Esophagus muscularis mucosa (tissue), 4 donors: ENCODE results near the gene IFI6. TPM values are rescaled to one million over a fixed set of nuclear protein-coding genes. Genes with fewer than 3 reads are reported as not detected.

ENCODE experiments used
- DNase-seq: peaks from one replicate; pipeline ENCODE4 v3.0.0-alpha.2; 2017; ENCODE audit errors: extremely low spot score
- H3K27ac ChIP-seq, 4 donors: fragments of 200-600 bp; sonication (generic); replicated peaks in 1 of 4; 1 replicate in 3 of 4; 2 replicates in 1 of 4; pipeline ENCODE4 v1.5.1; 2016 to 2019; ENCODE audit warnings: mild to moderate bottlenecking in 1 of 4
- H3K27me3 ChIP-seq, 4 donors: fragments of 200-600 bp; sonication (generic); one replicate each; pipeline versions ENCODE4 v1.5.1 to v1.6.0; 2016 to 2019
- H3K36me3 ChIP-seq, 4 donors: fragments of 200-600 bp; sonication (generic); one replicate each; pipeline ENCODE4 v1.5.1; 2016 to 2019
- H3K4me1 ChIP-seq, 4 donors: fragments of 200-600 bp; sonication (generic); one replicate each; pipeline ENCODE4 v1.5.1; 2016 to 2019
- H3K4me3 ChIP-seq, 4 donors: fragments of 200-600 bp; sonication (generic); 1 replicate in 2 of 4; 2 replicates in 2 of 4; pipeline ENCODE4 v1.5.1; 2016 to 2019; ENCODE audit warnings: mild to moderate bottlenecking in 4 of 4, moderate library complexity in 1 of 4
- H3K9me3 ChIP-seq, 4 donors: fragments of 200-600 bp; sonication (generic); 1 replicate in 3 of 4; 2 replicates in 1 of 4; pipeline ENCODE4 v1.5.1; 2016 to 2019
- CTCF ChIP-seq, 3 experiments: fragments of 200-600 bp in 2 of 3; fragments of 450-650 bp in 1 of 3; sonication (generic) in 2 of 3; IDR thresholded peaks; one replicate each; pipeline ENCODE4 v1.5.1; 2017 to 2019; ENCODE audit warnings: antibody characterized with exemption in 3 of 3, mild to moderate bottlenecking in 2 of 3, moderate library complexity in 1 of 3
- EP300 ChIP-seq: sonication (generic); formaldehyde crosslinking; IDR thresholded peaks from one replicate; pipeline ENCODE4 v1.6.1; 2017; ENCODE audit warnings: antibody characterized with exemption
- POLR2A ChIP-seq: fragments of 450-650 bp; IDR thresholded peaks from one replicate; pipeline ENCODE4 v1.6.1; 2017; ENCODE audit warnings: antibody characterized with exemption, moderate library complexity, mild to moderate bottlenecking, low read depth
- POLR2AphosphoS5 ChIP-seq, 2 donors: sonication (generic); formaldehyde crosslinking; IDR thresholded peaks; one replicate each; pipeline ENCODE4 v1.6.1; 2017; ENCODE audit warnings: antibody characterized with exemption in 2 of 2
- WGBS: methylation state at CpG from one replicate; pipeline ENCODE4 v1.1.5; 2018; 5-methylcytosine and 5-hydroxymethylcytosine counted together
- intact Hi-C: fragments of 100-400 bp; cut with DNase I; formaldehyde crosslinking; loops from one replicate; pipeline ENCODE4 v1.15.1; 2023
- total RNA-seq, 4 donors: library from RNA; depleted of rRNA; stranded (reverse); fragments of >200 nt; gene quantifications; one replicate each; pipeline versions ENCODE4 v1.1.0 to v1.2.1, GENCODE V29; 2016

Gene IFI6
- total RNA-seq, 4 donors from 2014 or later = 33.2 to 86.3 (median 70.2) TPM

- intact Hi-C loops = no loop called here
- no peaks in the 10 kb centered on the region for H3K36me3 ChIP-seq
- no peak for DNase-seq
- H3K9me3 ChIP-seq = no peaks in the 10 kb centered on the region
- 76% methylated on average over 2 of the region's 2 CpGs for WGBS
- H3K4me3 ChIP-seq = no peak overlapping the region
- TF ChIP-seq EP300 (no peak), POLR2AphosphoS5 (IDR thresholded peaks at IDR 0.05) (no peak), CTCF (IDR thresholded peaks at IDR 0.05) (no peak), POLR2A (no peak)
- H3K4me1 ChIP-seq = no peaks in the 10 kb centered on the region
- no peak overlapping the region for H3K27ac ChIP-seq
- peaks cover 0 to 15% (median 0%) of the 10 kb centered on the region in 4 donors for H3K27me3 ChIP-seq
Observed at GRCh38 chr1:27690183-27690582, 18.2 kb upstream of the IFI6 start.

GRCh38 chr1:27689423-27690173 lies 17.6 kb upstream of the IFI6 start:
- intact Hi-C loops = no loop called here
- Histone ChIP-seq H3K27ac (no peak overlapping the region), H3K36me3 (no peaks in the 10 kb centered on the region), H3K27me3 (peaks cover 0 to 18% (median 0%) of the 10 kb centered on the region in 4 donors), H3K4me1 (no peaks in the 10 kb centered on the region), H3K9me3 (no peaks in the 10 kb centered on the region), H3K4me3 (no peak overlapping the region)
- 66% methylated on average over 4 of the region's 4 CpGs for WGBS
- DNase-seq = no peak
- no peak for TF ChIP-seq POLR2AphosphoS5 (IDR thresholded peaks at IDR 0.05)
- no peak for TF ChIP-seq CTCF (IDR thresholded peaks at IDR 0.05)
- no peak for TF ChIP-seq POLR2A
- no peak for TF ChIP-seq EP300

GRCh38 chr1:27687906-27688305 lies 15.9 kb upstream of the IFI6 start:
- peaks cover 0 to 18% (median 0%) of the 10 kb centered on the region in 4 donors for H3K27me3 ChIP-seq
- WGBS = 88% methylated on average over 5 of the region's 5 CpGs
- no peak for DNase-seq
- TF ChIP-seq POLR2A (no peak), POLR2AphosphoS5 (IDR thresholded peaks at IDR 0.05) (no peak), CTCF (IDR thresholded peaks at IDR 0.05) (no peak), EP300 (no peak)
- no peaks in the 10 kb centered on the region for H3K4me1 ChIP-seq
- no peak overlapping the region for H3K27ac ChIP-seq
- H3K9me3 ChIP-seq = no peaks in the 10 kb centered on the region
- H3K36me3 ChIP-seq = no peaks in the 10 kb centered on the region
- H3K4me3 ChIP-seq = no peak overlapping the region
- intact Hi-C loops = no loop called here

GRCh38 chr1:27686223-27686990 lies 14.4 kb upstream of the IFI6 start:
- TF ChIP-seq POLR2A = no peak
- no peak for TF ChIP-seq CTCF (IDR thresholded peaks at IDR 0.05)
- no peak for TF ChIP-seq POLR2AphosphoS5 (IDR thresholded peaks at IDR 0.05)
- TF ChIP-seq EP300 = no peak
- intact Hi-C loops = no loop called here
- H3K27me3 ChIP-seq = peaks cover 0 to 18% (median 0%) of the 10 kb centered on the region in 4 donors
- H3K27ac ChIP-seq = no peak overlapping the region
- 78% methylated on average over 13 of the region's 21 CpGs for WGBS
- no peak for DNase-seq
- H3K9me3 ChIP-seq = peaks cover 0 to 10% (median 8%) of the 10 kb centered on the region in 4 donors
- H3K4me3 ChIP-seq = no peak overlapping the region
- no peaks in the 10 kb centered on the region for H3K36me3 ChIP-seq
- H3K4me1 ChIP-seq = no peaks in the 10 kb centered on the region
